Gastrocnemius medialis (tissue), 4 donors: ENCODE measurements around the gene ASTN2.

ENCODE experiments used
- POLR2A ChIP-seq, 2 donors: fragments of 450-650 bp; IDR thresholded peaks; one replicate each; pipeline ENCODE4 v1.6.1; 2017; ENCODE audit warnings: antibody characterized with exemption in 2 of 2, mild to moderate bottlenecking in 2 of 2, moderate library complexity in 2 of 2
- TF ChIP-seq, protein P1 (sequence below), 5 experiments: fragments of 450-650 bp in 3 of 5; fragments of 200-600 bp in 2 of 5; sonication (generic) in 2 of 5; IDR thresholded peaks in 4 of 5; conservative IDR thresholded peaks in 1 of 5; 1 replicate in 4 of 5; 2 replicates in 1 of 5; pipeline ENCODE4 v1.5.1; 2016 to 2019; ENCODE audit warnings: antibody characterized with exemption in 5 of 5, mild to moderate bottlenecking in 3 of 5, moderate library complexity in 3 of 5

DNA sequence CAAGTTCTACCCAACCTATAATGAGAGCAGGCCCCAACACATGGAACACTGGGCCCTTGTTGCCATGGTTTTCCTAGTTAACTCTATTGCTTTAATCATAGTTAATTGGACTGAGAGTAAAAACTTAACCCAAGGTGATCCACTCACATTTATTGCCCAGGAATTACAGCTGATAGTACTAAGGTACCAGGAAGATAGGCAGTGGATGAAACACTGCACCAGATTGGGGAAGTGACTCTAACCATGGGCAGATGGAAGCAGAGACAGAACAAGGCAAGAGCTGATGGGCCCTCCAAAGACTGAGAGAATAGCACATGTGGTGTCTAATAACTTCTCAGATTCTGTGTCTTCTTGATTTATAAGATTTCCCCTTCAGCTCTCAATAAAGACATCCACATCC lies 873.5 kb downstream of the ASTN2 start:
- TF ChIP-seq POLR2A (IDR thresholded peaks at IDR 0.05): no peak
- TF ChIP-seq, protein P1, sequence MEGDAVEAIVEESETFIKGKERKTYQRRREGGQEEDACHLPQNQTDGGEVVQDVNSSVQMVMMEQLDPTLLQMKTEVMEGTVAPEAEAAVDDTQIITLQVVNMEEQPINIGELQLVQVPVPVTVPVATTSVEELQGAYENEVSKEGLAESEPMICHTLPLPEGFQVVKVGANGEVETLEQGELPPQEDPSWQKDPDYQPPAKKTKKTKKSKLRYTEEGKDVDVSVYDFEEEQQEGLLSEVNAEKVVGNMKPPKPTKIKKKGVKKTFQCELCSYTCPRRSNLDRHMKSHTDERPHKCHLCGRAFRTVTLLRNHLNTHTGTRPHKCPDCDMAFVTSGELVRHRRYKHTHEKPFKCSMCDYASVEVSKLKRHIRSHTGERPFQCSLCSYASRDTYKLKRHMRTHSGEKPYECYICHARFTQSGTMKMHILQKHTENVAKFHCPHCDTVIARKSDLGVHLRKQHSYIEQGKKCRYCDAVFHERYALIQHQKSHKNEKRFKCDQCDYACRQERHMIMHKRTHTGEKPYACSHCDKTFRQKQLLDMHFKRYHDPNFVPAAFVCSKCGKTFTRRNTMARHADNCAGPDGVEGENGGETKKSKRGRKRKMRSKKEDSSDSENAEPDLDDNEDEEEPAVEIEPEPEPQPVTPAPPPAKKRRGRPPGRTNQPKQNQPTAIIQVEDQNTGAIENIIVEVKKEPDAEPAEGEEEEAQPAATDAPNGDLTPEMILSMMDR (IDR thresholded peaks at IDR 0.05 in 4 of 5, conservative IDR thresholded peaks at IDR 0.05 in 1 of 5): no peak
